Activated T-cell treated with anti-CD3 and anti-CD28 coated beads, Interleukin-2, amount 50 U/mL, for 72 hours (primary cell): Measurements from ENCODE around the gene LSAMP. TPM values are rescaled to one million over a fixed set of nuclear protein-coding genes. Genes with fewer than 3 reads are reported as not detected.

Source experiments
- ATAC-seq, 2 donors: fragments of 150-1000 bp; cut with Tn5 transposase; replicated peaks in 1 of 2; 2 replicates each; pipeline ENCODE4 v1.10.0; 2021; ENCODE audit warnings: moderate library complexity in 2 of 2, mild to moderate bottlenecking in 1 of 2
- DNase-seq, 2 donors: peaks; one replicate each; pipeline ENCODE4 v3.0.0; 2021 to 2022; ENCODE audit warnings: mixed read lengths in 1 of 2
- H3K27ac Mint-ChIP-seq: one replicate; pipeline ENCODE4 v1.8.0; 2022; ENCODE audit warnings: mild to moderate bottlenecking, moderate library complexity, mixed read lengths
- H3K27me3 Mint-ChIP-seq: one replicate; pipeline ENCODE4 v1.8.0; 2022; ENCODE audit warnings: low read depth, mixed read lengths
- H3K36me3 Mint-ChIP-seq, 2 donors: one replicate each; pipeline ENCODE4 v1.8.0; 2022; ENCODE audit warnings: mixed read lengths in 2 of 2, mild to moderate bottlenecking in 1 of 2; ENCODE audit not compliant: insufficient read depth in 2 of 2
- H3K4me1 Mint-ChIP-seq: one replicate; pipeline ENCODE4 v1.8.0; 2022; ENCODE audit warnings: low read depth, mixed read lengths
- H3K4me3 Mint-ChIP-seq, 2 donors: one replicate each; pipeline ENCODE4 v1.8.0; 2022; ENCODE audit warnings: mild to moderate bottlenecking in 2 of 2, mixed read lengths in 2 of 2, moderate library complexity in 2 of 2
- H3K9me3 Mint-ChIP-seq, 2 donors: one replicate each; pipeline ENCODE4 v1.8.0; 2022; ENCODE audit warnings: mixed read lengths in 2 of 2
- total RNA-seq, 2 donors: library from RNA; stranded (reverse); gene quantifications; one replicate each; pipeline ENCODE4 v1.2.3, GENCODE V29; 2022

The LSAMP gene
- total RNA-seq, 2 donors from 2014 or later, result not detected

DNA sequence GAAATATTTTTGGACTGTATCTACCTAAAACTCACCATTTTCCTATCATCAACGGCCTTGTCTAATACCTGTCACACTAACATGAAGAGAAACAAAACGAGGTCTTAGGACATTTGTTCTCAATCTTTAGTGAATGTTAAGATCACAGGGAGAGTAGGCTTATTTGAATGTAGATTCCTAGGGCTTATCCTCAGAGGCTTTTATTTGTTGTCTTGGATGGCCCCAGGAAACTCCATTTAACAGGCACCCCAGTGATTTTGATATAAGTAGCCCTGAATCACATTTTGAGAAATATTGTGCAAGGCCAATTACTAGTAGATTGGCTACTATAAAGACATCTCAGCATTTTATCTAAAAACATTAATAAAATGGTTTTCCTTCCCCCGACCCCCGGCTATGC lies 454.6 kb downstream of the LSAMP start:
- H3K4me1 Mint-ChIP-seq, result no peaks in the 10 kb centered on the region
- no peaks in the 10 kb centered on the region for H3K9me3 Mint-ChIP-seq
- no peak overlapping the region for H3K4me3 Mint-ChIP-seq
- no peaks in the 10 kb centered on the region for H3K36me3 Mint-ChIP-seq
- no peaks in the 10 kb centered on the region for H3K27me3 Mint-ChIP-seq
- ATAC-seq (no peak), DNase-seq (no peak)
- H3K27ac Mint-ChIP-seq, result no peak overlapping the region

DNA sequence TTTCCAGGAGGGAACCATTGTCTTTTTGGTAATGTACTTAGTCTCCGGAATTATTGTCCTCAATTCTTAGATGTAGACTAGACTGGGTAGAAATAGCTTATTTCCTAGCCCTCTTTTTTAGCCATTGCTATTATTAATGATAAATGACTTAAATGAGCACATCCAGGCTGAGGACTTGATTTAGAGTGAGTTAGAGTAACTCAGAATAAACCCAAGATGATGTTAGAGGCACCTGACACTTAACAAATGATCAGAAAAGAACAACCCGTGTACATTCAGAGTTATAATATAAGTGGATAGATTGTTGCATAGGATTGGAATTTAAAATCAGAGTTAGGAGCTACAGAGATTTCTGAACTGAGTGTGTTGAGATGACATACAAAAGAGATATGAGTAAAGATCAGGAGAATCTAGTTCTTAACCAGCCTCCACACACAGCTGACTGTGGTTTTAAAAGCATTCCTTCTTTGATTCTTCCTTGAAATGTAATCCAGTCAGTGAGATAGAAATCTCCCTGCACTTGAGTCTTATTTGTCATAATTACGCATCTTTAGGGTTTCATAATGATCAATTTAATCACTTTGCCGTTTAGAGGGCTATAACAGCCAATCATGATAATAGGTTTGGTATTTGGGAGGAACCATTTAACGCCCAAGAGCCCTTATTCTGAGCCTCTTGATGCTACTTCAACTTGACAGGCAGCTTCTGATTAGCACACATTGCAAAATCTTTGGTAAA lies 455.4 kb downstream of the LSAMP start:
- Mint-ChIP-seq H3K4me1 (no peaks in the 10 kb centered on the region), H3K4me3 (no peak overlapping the region), H3K27ac (no peak overlapping the region), H3K9me3 (no peaks in the 10 kb centered on the region), H3K36me3 (no peaks in the 10 kb centered on the region), H3K27me3 (no peaks in the 10 kb centered on the region)
- ATAC-seq (no peak), DNase-seq (no peak)

DNA sequence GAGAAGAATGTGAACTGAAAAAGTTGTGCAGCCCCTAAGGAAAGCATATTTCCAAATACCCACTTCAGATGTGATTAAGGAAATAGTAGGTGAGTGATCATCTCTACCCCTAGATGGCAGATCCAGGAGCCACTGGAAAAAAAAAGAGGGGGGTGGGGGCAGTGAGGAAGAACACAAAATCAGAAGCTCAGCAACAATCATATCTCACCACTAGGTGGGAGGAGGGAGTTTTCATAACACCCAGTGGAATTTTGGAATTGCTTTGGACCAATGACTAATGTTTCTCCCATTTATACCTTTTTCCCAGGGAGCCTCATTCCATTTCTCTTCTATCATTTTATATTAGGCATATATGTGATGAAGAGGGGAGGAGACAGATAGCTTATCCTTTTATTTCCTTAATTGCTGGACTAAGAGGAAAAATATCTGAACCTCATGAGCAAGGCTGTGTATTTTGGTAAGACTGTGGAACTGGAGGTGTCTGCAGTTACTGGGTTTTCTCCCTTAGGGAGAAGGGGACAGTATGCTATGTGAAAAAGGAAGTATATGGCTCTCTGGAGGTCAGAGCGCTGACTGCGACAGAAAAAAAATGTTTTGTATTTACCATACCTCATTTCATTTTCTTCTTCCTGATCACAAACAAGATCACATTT lies 458.6 kb downstream of the LSAMP start:
- no peak overlapping the region for H3K4me3 Mint-ChIP-seq
- no peak for DNase-seq
- peaks cover 0 to 1% of the 10 kb centered on the region in 2 donors for H3K36me3 Mint-ChIP-seq
- no peaks in the 10 kb centered on the region for H3K27me3 Mint-ChIP-seq
- H3K27ac Mint-ChIP-seq, result no peak overlapping the region
- no peaks in the 10 kb centered on the region for H3K4me1 Mint-ChIP-seq
- no peak for ATAC-seq
- H3K9me3 Mint-ChIP-seq, result peaks cover 0 to 1% of the 10 kb centered on the region in 2 donors

DNA sequence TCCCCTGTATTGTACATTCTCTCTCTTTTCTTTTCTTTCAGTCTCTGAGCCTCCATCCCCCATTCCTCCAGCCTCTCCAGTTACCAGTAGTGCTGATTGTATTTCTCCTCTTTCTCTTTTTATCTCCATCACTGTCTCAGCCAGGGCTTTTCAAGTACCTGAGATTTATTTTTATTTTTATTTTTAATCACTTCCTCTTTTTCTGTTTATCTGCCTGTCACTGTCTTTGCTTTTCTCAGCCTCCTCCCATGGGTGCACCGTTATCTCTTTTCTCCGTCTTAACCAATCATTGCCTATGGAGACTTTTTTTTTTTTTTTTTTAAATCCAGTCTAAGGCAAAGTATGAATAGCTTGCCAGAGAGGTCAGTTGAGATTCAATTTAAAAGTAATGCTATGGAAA lies 462.7 kb downstream of the LSAMP start:
- Mint-ChIP-seq H3K27me3 (no peaks in the 10 kb centered on the region), H3K9me3 (peaks cover 0 to 1% of the 10 kb centered on the region in 2 donors), H3K27ac (no peak overlapping the region), H3K36me3 (peaks cover 0 to 1% of the 10 kb centered on the region in 2 donors), H3K4me3 (no peak overlapping the region), H3K4me1 (no peaks in the 10 kb centered on the region)
- no peak for ATAC-seq
- DNase-seq, result no peak

DNA sequence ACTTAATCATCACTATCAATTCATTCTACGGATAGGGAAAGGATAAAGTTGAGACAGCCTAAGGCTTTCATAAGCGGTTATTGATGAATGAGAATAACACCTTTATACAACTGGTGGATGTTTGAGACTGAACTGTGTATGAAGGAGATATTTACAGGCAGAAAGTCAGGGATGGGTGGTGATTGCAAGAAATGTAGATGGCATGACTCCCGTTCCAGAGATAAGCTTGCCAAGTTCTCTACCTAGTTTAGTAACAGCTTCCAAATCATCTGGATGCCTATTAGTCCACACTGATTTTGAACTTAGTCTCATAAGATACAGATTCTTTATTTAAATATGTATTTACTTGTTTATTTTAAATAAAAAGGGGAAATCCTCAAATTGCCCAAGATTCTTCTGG lies 463.2 kb downstream of the LSAMP start:
- peaks cover 0 to 1% of the 10 kb centered on the region in 2 donors for H3K9me3 Mint-ChIP-seq
- H3K27me3 Mint-ChIP-seq, result no peaks in the 10 kb centered on the region
- H3K27ac Mint-ChIP-seq, result no peak overlapping the region
- DNase-seq, result no peak
- no peak for ATAC-seq
- peaks cover 0 to 1% of the 10 kb centered on the region in 2 donors for H3K36me3 Mint-ChIP-seq
- H3K4me1 Mint-ChIP-seq, result no peaks in the 10 kb centered on the region
- H3K4me3 Mint-ChIP-seq, result no peak overlapping the region

DNA sequence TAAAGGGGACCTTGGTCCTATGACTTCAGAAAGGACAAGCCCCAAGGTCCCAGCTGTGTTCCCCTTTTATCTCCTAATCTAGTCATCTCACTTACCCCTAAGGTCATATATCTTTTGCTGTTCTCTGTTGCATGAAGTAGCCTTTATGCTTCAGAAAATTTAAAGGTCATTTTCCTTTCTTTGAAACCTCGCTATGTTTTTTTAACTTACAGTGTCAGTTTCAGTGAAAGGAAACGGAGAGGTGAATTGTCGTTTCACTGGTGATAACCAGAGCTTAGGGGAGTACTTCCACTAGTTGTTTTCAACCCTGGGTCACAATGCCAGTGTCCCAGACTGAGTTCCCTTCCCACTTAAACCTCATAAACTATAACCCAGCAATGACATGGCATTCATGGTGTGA lies 464.6 kb downstream of the LSAMP start:
- peaks cover 1 to 2% of the 10 kb centered on the region in 2 donors for H3K9me3 Mint-ChIP-seq
- ATAC-seq, result no peak
- H3K4me3 Mint-ChIP-seq, result no peak overlapping the region
- H3K27ac Mint-ChIP-seq, result no peak overlapping the region
- H3K27me3 Mint-ChIP-seq, result no peaks in the 10 kb centered on the region
- H3K36me3 Mint-ChIP-seq, result peaks cover 0 to 1% of the 10 kb centered on the region in 2 donors
- no peaks in the 10 kb centered on the region for H3K4me1 Mint-ChIP-seq
- DNase-seq, result no peak

DNA sequence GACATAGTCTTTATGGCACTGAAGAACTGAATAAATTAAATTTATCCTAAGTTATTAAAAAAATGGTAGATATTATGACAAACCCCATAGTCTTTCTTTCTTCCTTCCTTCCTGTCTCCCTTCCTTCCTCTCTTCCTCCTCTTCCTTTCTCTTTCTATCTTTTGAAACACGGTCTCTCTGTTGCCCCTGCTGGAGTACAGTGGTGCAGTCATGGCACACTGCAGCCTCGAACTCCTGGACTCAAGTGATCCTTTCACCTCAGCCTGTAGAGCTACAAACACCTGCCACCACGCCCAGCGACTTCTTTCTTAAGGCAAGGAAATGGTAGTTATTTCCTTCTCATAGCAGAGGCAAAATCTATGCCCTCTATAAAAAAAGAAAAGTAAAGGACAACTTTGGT lies 467.4 kb downstream of the LSAMP start:
- Mint-ChIP-seq H3K36me3 (no peaks in the 10 kb centered on the region), H3K9me3 (peaks cover 0 to 7% of the 10 kb centered on the region in 2 donors), H3K27me3 (no peaks in the 10 kb centered on the region), H3K27ac (no peak overlapping the region), H3K4me1 (no peaks in the 10 kb centered on the region), H3K4me3 (no peak overlapping the region)
- no peak for DNase-seq
- ATAC-seq, result no peak

DNA sequence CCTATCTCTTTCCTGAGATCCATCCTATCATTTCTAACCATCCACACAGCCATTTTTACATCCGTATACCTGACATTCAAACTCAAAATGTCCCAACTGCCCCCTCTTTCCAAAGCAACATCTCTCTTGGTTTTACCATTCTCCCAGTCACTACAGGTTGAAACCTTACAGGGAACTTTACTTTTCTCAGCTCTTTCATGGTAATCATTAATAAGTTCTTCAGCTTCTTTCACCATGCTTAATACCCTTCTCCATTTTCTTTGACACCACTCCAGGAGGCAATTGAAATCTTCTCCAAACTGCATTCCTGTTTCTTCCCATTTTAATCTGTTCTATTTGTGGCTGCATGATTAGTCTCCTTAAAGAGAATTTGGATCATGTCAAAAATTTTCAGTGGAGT lies 469.5 kb downstream of the LSAMP start:
- no peak overlapping the region for H3K27ac Mint-ChIP-seq
- no peak overlapping the region for H3K4me3 Mint-ChIP-seq
- DNase-seq (no peak), ATAC-seq (no peak)
- H3K4me1 Mint-ChIP-seq, result no peaks in the 10 kb centered on the region
- H3K27me3 Mint-ChIP-seq, result no peaks in the 10 kb centered on the region
- H3K36me3 Mint-ChIP-seq, result no peaks in the 10 kb centered on the region
- H3K9me3 Mint-ChIP-seq, result peaks cover 0 to 8% of the 10 kb centered on the region in 2 donors

DNA sequence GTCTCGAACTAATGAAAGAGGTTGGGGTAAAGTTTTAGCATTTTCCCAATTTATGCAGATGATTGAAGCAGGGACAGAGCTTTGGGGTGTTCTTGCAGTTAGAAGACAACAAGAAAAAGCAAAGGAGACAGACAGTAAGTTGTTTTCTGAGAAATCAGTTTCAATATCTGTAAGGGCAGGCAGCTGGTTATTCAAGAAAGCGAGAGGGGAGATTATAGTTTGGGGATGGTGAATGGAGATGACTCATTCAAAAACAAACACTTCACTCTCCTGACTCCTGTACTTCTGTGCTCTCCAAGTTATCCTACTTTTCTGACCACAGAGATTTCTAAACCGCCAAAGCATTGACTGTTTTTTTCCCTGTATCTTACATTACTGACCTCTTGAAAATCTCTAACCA lies 469.9 kb downstream of the LSAMP start:
- H3K4me1 Mint-ChIP-seq, result no peaks in the 10 kb centered on the region
- H3K4me3 Mint-ChIP-seq, result no peak overlapping the region
- H3K27me3 Mint-ChIP-seq, result no peaks in the 10 kb centered on the region
- no peak for DNase-seq
- H3K36me3 Mint-ChIP-seq, result no peaks in the 10 kb centered on the region
- H3K27ac Mint-ChIP-seq, result no peak overlapping the region
- no peak for ATAC-seq
- H3K9me3 Mint-ChIP-seq, result peaks cover 0 to 8% of the 10 kb centered on the region in 2 donors

DNA sequence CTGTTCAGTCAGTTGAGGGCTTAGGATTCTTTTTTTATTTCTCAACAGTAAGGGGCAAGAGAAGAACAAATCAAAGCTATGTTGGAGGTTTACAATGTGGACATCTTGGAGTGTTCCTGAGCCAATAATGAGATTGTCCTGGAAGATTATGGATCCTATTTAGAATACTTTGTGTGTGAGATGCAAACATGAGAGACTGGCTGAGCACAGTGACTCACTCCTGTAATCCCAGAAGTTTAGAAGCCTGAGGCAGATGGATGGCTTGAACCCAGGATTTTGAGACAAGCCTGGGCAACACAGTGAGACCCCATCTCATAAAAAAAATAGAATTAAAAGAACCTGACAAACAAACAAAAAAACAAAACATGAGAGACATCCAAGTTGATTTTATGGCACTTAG lies 470.3 kb downstream of the LSAMP start:
- DNase-seq (no peak), ATAC-seq (no peak)
- peaks cover 0 to 8% of the 10 kb centered on the region in 2 donors for H3K9me3 Mint-ChIP-seq
- no peaks in the 10 kb centered on the region for H3K27me3 Mint-ChIP-seq
- no peak overlapping the region for H3K27ac Mint-ChIP-seq
- no peak overlapping the region for H3K4me3 Mint-ChIP-seq
- no peaks in the 10 kb centered on the region for H3K4me1 Mint-ChIP-seq
- H3K36me3 Mint-ChIP-seq, result no peaks in the 10 kb centered on the region

DNA sequence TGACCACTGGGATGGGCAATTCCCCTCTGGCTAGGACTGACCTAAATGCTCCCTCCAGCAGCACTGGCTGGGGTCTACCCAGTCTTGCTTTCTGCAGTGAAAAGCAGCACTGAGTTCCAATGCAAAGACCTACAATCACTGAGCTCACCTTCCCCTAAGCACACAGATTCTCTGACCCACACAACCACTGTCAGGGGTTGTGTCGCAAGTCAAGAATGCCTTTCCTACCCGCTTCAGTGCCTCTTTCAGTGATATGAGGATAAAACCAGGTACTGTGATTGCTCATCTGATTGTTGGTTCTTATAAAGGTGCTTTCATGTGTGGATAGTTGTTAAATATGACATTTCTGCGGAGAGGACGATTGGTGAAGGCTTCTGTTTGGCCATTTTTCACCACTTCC lies 476.4 kb downstream of the LSAMP start:
- ATAC-seq (no peak), DNase-seq (no peak)
- H3K4me3 Mint-ChIP-seq, result no peak overlapping the region
- no peaks in the 10 kb centered on the region for H3K4me1 Mint-ChIP-seq
- H3K27me3 Mint-ChIP-seq, result no peaks in the 10 kb centered on the region
- no peaks in the 10 kb centered on the region for H3K36me3 Mint-ChIP-seq
- no peak overlapping the region for H3K27ac Mint-ChIP-seq
- peaks cover 0 to 4% of the 10 kb centered on the region in 2 donors for H3K9me3 Mint-ChIP-seq

DNA sequence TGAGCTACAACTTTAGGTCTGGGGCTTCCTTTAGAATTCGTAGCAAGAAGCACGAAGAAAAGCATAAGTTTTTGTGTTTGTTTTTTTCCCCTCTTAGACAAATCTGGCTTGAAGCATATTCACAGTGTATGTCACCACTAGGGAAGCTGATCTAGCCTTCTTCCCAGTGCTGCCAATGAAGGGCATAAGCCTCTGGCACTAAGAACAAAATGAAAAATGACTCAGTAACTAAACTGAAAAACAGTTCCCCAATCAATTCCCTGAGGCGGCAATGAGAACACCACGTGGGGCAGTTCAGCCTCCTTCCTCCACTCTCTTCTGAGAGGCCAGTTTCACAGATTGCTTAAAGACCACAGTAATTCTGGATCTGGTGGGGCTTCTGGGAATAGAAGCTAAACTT lies 483.9 kb downstream of the LSAMP start:
- DNase-seq (no peak), ATAC-seq (no peak)
- no peaks in the 10 kb centered on the region for H3K4me1 Mint-ChIP-seq
- H3K4me3 Mint-ChIP-seq, result no peak overlapping the region
- no peaks in the 10 kb centered on the region for H3K36me3 Mint-ChIP-seq
- H3K27me3 Mint-ChIP-seq, result no peaks in the 10 kb centered on the region
- H3K27ac Mint-ChIP-seq, result no peak overlapping the region
- H3K9me3 Mint-ChIP-seq, result no peaks in the 10 kb centered on the region

DNA sequence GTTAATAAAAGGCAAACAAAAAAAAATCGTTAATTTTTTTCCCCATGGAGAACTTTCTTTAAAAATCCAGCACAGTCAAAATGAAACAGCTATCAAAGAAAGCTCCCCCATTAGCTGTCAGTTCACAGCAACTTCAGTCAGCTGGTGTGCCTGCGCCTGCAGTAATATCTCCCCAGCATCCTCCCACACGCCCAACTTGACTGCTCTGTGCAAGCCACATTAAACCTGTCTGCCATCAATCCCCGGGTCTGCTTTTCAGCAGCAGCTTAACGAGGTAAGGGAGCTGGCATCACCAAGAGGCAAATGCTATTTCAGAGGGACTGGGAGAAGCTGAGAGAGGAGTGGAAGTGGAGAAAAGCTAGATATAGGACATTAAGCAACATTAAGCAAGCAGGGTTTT lies 484.5 kb downstream of the LSAMP start:
- H3K27me3 Mint-ChIP-seq, result no peaks in the 10 kb centered on the region
- ATAC-seq (no peak), DNase-seq (no peak)
- no peaks in the 10 kb centered on the region for H3K4me1 Mint-ChIP-seq
- H3K9me3 Mint-ChIP-seq, result no peaks in the 10 kb centered on the region
- no peaks in the 10 kb centered on the region for H3K36me3 Mint-ChIP-seq
- no peak overlapping the region for H3K27ac Mint-ChIP-seq
- no peak overlapping the region for H3K4me3 Mint-ChIP-seq

DNA sequence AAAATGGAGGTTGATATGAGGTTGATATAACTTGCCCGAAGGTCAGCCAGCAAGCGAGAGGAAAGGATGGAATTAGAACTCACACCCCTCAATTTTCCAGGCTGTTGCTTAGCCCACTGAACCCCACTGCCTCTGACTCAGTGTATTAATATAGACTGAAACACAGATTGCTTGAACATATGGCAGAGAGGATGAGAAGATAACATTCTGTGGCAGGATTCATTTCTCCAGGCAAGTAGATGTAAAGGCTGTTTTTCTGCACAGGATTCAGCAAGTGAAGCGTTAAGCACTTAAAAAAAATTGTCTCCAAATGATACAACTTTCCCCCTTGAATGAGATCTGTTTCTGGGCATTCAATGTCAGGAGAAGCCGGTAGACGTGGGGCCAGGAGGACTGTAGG lies 486.8 kb downstream of the LSAMP start:
- no peaks in the 10 kb centered on the region for H3K9me3 Mint-ChIP-seq
- ATAC-seq (no peak), DNase-seq (no peak)
- no peak overlapping the region for H3K27ac Mint-ChIP-seq
- H3K4me3 Mint-ChIP-seq, result no peak overlapping the region
- H3K36me3 Mint-ChIP-seq, result no peaks in the 10 kb centered on the region
- H3K4me1 Mint-ChIP-seq, result no peaks in the 10 kb centered on the region
- no peaks in the 10 kb centered on the region for H3K27me3 Mint-ChIP-seq
